HG02870 (cell line): Measurements from ENCODE around the gene MPPED2.

Experiments
- ATAC-seq: cut with Tn5 transposase; IDR thresholded peaks from one replicate; pipeline ENCODE4 v1.9.1; 2021; ENCODE audit warnings: mild to moderate bottlenecking, moderate library complexity; ENCODE audit not compliant: unreplicated experiment

Gene MPPED2, protein sequence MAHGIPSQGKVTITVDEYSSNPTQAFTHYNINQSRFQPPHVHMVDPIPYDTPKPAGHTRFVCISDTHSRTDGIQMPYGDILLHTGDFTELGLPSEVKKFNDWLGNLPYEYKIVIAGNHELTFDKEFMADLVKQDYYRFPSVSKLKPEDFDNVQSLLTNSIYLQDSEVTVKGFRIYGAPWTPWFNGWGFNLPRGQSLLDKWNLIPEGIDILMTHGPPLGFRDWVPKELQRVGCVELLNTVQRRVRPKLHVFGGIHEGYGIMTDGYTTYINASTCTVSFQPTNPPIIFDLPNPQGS

DNA sequence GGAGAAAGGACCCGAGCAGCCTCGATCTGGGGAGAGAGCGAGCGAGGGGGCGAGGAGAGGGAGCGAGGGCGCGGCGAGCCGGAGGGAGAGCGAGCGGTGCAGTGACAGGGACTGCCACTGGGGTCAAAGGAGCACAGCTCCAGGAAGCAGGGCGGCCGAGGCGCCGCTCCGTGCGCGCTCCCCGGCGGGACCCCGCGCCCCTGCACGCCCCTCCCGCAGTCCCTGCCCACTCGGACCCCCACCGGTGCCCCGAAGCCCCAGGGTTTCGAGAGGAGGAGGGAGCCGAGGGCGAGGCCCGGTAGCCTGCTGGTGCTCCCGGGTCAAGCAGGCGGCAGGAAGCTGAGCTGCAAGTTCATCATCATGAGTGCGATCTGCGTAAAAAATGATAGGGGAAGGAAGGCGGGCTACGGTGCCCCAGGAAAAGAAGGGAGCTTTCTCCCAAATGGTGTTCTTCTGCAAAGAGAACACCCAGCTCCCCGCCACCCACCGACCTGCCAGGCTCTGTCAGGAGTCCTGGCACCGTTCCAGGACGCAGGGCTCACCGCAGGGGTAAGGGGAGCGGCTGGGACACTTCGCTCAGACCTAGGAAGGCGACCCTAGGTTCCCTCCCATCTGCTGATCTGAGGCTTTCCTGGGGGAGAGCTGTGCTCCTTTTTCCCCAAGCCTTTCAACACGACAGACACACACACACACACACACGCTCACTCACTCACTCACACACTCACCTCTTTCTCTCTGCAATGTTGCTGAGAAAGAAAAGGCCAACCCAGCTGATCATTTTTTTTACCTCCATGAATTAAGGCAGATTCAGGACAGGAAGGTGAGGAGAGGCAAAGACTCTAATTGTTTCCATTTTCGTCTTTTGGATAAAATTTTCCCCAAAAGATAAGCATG is at the start of gene MPPED2:
TSS of gene MPPED2 (minus strand) at position 103 of the 894 bp plus-strand sequence. CDS start 5,980 bp downstream, outside the sequence.
- peak; percentile 94 for ATAC-seq

DNA sequence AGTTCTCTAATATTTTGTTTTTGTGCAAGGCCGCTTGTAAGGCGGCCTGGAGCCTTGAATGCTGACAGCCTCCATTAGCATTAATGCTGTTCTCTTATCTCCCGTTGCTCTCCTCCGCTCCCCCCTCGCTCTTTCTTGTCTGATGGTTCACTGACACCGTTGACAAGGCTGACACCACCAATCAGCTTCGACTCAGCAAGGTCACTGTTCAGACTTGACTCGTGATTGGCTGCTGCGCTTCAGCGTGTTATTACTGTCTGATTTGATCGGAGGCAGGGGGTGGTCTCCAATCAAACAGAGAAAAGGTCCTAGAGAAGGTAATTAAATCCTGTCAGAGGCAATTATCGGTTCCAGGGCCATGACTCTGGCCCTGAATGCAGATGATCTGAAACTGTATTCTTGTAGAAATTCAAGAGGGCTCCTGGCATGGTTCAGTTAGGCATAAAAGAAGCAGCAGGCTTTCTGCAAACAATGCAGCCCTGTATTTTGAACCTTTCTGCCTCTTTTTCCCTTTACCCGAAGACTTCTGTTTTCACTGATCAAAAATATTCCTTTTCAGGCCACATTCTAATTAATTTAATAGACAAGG is 49.3 kb upstream of the MPPED2 start:
- ATAC-seq, result no peak

DNA sequence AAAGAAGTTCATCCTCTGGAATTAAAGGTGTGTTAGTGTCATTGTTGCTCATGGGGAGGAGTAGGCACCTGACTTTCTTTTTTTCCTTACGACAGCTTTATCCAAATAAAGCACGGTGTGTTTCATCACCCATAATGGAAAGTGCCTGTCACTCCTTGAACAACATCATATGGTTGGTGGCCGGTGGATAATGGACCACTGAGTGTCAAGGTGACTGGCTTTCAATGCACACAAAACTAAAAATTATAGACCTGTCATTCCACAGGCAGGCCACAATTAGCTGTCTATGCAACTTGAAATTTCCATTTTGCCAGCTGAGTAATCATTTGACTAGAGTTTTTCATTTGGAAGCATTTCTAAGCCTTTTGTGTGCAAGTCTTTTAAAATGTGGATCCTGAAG is 45.0 kb upstream of the MPPED2 start:
- no peak for ATAC-seq

DNA sequence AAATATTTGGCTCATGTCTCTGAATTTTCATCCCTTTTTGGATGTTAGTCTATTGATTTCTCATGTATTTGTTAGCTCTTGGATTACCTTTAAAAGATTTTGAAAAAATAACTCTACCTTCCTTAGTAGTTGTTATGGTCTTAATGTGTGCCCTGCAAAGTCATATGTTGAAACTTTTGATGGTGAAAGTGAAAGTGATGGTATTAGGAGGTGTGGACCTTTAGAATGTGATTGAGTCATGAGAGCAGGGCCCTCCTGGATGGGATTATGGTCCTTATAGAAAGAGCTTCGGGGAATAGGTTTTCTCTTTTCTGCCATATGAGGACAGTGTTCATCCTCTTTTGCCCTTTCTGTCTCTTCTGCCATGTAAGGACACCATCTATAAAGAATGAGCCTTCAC is 33.6 kb upstream of the MPPED2 start:
- no peak for ATAC-seq

DNA sequence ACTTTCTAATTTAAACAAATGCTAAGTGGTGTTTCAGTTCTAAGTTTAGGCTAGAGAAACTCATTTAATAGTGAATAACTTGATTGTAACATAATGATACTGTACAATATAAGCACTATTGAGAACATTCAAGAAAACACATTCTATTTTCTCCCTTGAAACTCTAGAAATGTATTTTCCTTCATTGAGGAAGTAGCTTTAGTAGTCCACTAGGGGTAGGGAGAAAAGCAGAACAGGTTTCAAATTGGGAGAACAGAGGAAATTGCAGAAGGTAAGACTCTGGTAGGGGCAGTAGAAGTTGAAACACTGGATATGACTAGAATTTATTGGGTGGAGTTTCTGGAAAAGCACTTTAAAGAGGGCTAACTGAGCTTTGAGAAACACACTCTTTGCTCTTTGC is 31.6 kb upstream of the MPPED2 start:
- ATAC-seq, result no peak

DNA sequence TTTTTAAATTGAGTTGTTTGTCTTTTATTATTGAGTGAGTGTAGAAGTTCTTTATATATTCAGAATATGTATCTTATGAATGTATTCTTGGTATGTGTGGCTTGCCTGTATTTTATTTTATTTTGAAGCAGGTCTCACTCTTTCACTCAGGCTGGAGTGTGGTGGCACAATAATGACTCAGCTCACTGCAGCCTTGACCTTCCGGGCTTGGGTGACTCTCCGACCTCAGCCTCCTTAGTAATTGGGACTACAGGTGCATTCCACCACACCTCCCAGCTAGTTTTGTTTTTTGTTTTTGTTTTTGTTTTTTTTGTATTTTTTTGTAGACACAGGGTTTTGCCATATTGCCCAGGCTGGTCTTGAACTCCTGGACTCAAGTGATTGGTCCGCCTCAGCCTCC is 24.5 kb upstream of the MPPED2 start:
- ATAC-seq, result no peak

DNA sequence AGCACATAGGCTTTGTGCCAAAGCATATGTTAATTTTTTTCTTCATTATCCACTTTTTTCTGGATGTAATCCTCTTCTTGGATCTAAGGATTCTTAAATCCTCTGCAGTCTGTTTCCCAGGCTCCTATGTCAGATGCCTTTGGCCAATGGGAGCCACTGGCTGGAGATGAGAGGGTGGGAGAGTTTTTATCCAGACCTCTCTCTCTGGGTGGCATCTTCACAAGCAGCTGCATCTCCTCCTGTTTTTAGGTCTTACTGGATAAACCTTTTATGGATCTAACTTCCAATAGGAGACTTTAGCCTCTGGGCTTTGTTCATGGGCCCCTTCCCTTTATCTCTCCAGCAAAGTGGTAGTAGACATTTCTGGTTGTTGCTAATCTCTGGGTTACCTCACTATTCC is 22.4 kb upstream of the MPPED2 start:
- no peak for ATAC-seq

DNA sequence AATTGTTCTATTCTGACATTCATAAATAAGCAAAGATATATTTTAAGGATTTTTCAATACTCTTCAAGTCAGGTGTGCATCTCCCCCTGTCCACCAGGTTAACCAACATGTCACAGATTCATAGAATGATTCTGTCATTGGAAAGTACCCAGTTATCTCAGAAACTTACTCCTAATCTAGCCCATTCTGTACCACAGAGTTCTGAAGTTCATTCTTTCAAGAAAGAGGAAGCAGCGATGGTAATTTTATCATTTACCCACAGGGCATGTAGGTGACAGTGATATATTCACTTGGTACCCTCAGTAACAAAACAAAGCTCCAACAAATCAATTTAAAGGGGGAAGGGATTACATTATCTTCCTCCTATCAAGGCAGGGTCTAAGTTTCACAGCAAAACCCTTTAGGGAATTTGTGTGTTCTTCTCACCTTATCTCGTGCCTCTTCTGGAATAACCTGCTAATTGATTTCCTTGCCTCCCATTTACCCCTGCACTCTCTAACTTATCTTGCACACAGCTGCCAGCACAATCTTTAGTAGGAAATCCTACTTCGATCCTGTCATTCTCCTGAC is 19.0 kb upstream of the MPPED2 start:
- ATAC-seq, result no peak

DNA sequence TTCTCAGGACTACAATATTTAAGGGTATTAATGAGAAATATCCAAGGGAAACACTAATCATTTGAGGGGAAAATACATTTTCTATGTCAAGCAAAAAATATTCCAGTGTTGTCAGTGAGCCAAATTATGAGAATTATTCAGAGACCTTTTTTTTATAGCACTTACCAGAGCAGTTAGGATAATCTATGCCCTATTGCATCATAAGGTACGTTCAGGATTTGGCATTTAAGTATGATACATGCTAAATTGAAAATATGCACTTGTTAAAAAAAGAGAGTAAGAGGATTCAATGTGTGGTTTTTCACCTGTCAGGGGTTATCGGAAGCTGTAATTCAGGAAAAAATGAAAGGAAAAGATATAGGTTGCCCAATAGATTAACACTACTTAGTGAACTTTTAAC is 17.2 kb upstream of the MPPED2 start:
- no peak for ATAC-seq

DNA sequence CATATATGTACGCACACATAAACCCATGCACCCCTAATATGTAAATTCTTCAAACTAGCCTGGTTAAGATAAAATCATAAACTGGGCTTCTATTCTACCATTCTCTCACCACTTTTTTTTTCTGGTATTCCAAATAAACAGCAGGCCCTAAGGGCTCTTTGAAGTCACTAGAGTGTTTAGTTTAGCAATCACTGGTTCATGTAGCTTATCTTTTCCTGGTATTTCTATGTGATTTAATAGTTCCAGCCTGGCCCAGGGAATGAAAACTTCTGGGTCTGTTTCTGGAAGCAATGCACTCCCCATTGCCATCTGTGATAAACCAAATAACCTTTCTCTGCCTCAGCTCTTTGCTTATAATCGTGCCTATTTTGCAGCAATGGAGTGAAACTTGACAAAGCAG is 10.7 kb upstream of the MPPED2 start:
- ATAC-seq, result no peak

DNA sequence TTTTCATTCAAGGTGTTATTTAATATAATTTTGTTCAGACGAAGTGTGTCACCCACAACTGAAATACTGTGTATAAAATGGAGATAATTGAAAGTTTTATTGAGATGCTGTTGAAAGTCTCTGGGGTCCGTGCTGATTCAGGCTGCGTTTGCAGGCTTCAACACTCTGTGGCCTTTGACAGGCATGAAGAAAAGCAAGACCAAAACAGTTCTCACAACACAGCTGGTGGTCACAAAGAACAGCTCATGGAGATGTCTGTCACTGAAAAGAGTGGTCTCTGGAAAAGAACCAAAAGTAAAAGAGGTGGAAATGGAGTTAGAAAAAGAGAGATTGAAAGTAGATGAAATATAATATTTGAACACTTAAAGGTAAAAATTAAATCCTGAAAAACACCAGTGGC is 9.8 kb upstream of the MPPED2 start:
- no peak for ATAC-seq

DNA sequence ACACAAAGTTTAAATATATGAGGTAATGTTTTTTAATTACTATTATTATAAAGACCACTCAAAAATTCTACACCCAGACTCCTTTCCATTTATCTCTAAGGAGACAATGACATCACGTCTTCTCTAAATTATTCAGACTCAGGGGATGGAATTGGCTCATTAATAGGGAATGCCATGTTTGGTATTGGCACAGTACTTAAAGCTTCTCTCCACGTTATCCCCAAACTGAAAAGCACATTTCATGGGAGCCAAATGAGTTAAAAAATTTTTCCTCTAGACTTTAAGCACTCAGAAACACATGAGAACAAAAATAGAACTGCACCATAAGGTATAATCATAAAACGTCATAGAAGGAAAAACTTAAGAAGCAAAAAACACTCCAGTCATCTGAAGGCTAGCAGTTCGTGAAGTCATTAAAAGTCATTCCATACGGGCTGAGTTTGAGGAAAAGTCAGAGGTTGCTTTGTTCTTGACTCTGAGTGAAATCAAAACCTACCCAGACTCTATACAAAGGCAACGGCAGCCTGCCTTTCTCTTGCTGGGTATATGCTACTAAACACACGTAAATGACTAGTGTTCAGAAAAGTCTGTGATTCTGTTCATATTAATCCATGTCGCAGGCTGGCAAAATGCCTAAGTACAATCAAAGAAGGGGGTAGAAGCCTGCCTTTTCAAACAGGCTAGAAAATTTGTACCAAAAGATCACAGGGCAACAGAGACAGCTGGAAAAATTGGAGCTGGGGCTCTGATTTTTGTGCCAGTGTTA is 8.7 kb upstream of the MPPED2 start:
- ATAC-seq, result no peak

DNA sequence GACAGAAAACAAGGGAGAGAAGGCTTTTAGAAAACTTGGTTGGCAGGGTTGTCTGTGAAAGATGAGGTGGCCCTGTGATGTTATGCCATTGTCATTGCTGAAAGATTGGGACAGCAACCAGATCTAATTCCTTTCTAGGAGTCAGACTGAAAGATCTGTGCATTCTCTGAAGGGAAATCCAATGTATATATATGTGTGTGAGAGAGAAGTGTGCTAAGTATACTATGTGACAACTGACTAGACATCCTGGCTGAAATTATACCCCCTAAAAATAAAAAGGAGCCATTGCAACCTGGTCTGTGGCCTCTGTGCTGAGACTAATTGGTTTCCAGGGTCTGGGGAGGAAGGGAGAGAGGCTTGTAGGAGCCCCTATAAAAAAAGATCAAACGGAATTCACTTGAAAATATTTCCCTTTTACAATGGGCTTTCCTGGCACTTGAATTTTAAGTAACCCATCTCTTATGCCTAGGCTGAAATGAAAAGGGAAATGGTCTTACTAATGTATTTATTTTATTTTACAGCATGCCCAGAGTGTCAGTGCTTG is 1.2 kb upstream of the MPPED2 start:
- ATAC-seq, result no peak

DNA sequence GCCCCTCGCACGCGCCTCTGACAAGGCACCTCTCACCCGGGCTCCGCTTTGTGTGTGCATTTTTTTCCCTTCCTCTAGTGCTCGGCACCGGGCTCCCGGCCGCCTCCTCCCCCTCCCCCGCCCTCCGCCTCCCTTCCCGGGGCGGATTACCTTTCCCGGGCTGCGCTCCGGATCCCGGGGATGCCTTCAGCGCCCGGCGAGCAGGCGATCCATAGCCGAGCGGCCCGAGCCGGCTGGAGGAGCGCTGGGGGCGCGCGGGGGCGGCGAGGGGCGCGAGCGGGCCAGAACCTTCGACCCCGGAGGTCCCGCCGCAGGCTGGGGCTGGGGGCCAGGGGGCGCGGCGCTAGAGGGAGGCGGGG is 282 bp downstream of the MPPED2 start:
- peak; percentile 11 for ATAC-seq

DNA sequence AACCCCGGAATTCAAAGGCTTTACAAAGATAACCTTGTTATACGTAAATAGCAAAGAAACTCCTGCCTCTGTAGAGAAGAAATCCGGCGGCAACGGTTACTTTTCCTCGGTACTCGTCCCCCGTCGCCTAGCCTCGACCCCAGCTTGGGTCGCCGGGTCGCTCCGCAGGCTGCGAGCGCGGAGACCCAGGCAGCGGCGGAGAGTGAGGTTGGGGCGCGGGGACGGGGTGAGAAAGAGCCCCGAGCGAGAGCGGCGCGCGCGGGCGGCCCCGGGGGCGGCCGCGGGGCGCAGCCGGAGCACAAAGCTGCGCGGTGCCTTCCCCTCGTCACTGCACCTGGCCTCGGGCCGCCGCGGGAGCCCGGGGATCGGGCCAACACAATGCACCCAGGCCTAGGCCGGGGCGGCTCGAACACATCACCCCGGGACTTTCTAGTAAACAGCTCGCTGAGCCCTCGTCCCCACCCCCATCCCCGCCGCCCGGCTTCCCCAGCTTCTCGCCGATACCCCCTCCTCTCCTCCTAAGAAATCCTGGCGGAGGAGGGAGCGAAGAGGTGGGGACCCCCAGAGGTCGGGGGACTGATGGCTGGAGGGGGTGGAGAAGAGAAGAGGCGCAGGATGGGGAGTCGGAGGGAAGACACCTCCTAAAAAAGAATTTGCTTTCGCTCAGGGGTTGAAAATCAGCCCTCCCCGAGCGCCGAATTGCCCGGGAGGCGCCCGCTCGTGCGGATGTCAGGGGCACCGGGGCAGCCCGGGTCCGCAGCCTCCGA is 845 bp downstream of the MPPED2 start:
- peak; percentile 26 for ATAC-seq

DNA sequence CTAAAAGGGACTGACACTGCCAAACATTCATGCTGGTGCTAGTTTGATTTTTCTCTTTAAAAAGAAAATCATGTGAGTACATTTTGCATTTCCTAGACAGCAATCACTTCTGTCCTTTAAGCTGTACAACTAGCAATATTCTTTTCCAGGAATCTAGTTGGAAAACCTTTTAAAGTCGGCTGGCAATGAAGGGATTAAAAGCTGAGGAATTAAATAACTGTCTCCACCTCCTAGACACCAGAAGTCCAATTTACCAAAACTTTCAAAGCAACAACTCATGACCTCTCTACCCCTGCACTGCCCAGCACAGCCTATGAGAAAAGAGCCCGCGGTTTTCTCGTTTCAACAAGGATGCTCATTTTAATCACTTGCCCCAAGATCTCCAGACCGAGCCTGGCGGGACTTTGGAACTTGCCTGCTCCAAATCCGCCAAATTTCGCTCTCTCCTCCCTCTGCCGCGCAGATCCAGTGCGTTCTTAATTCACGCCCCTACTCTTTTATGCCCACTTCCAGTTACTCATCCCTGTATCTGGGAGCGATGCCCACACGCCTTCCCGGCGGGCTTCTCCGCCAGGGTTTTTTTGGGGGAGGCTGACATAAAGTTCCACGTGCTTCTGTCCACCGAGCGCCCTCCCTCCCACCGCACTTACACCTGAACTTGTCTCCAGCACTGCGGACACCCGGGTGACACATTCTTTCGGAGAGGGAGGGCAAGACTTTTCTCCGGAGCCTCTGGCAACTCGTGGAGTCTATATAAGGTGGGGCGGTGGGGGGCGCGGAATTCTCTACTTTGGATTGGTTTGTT is 2.5 kb downstream of the MPPED2 start:
- no peak for ATAC-seq

DNA sequence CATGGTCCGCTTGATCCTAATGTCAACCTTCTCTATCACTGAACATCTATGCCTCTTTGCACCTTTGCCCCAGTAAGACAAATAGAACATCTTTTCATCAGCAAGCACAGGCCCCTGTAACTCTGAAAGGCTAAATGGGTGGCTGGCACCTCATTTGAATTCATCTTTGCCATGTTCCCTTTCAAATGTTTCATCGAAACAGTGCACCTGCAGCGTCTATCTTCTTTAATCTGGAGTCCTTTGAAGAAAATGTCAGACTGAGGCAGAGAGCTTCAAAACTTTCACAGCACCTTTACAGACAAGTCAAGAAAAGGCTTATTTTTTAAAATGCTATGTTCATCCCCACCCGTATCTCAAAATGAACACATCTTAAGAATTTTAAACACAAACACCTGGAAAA is 3.4 kb downstream of the MPPED2 start:
- no peak for ATAC-seq

DNA sequence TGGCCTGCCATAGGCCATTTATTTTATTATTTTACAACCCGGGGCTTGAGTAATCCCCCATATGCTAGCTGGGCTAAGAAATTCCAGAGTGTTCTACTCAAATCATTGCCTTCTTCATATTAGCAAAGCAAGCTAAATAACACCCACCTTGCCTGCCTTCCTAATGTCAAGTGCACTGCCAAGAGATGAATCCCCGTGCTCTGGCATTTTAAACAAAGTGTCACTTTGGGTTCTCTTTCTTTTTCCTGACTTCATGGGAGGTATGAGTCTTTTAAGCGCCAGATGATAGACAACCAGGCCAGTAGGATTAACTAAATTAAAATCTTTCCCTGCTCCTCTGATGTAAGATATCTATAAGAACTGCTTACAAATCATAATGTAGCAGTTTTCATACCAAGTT is 4.5 kb downstream of the MPPED2 start:
- no peak for ATAC-seq

DNA sequence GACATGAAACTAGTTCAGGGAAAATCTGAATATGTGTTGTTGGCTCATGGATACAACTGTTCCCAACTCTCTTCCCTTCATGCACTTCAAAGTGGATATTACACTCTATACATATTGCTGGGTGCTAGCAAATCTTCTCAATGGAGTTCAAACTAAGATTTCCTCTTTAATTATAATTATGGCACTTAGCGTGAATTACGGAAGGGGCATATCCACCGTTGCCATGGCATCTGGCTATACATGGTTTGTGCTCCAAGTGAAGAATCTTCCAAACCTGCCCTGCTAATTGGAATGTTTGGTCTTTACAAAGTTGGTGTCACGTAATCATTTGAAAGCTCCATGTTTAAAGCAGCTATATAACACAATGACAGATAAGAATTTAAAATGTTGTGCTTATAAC is 5.6 kb downstream of the MPPED2 start:
- ATAC-seq, result no peak
